Stromal cell of bone marrow (primary cell): Measurements from ENCODE around the gene PSME1.

Experiments used
- DNase-seq: peaks from one replicate; pipeline ENCODE4 v3.0.0-alpha.2; 2012; ENCODE audit warnings: low read depth

Gene PSME1

GRCh38 chr14:24135834-24136683 is at the start of gene PSME1:
Gene PSME1 (plus strand): TSS chr14:24136194. CDS start chr14:24136263, 69 bp downstream.
- peak; percentile 78 for DNase-seq

- DNase-seq = no peak
Observed at GRCh38 chr14:24087004-24087403, 49.0 kb upstream of the PSME1 start.

GRCh38 chr14:24088095-24088494 is 47.9 kb upstream of the PSME1 start:
- DNase-seq = no peak

GRCh38 chr14:24089890-24090289 is 46.1 kb upstream of the PSME1 start:
- DNase-seq = no peak

- DNase-seq = no peak
Observed at GRCh38 chr14:24092110-24092504, 43.9 kb upstream of the PSME1 start.

GRCh38 chr14:24092505-24093206 is 43.3 kb upstream of the PSME1 start:
- DNase-seq = no peak

- DNase-seq = no peak
Observed at GRCh38 chr14:24093207-24093900, 42.6 kb upstream of the PSME1 start.

- DNase-seq = peak; percentile 63
Observed at GRCh38 chr14:24093901-24094840, 41.8 kb upstream of the PSME1 start, which contains the start of gene PCK2. Gene PCK2 (plus strand): TSS chr14:24094311. CDS start chr14:24094406, 95 bp downstream.

- no peak for DNase-seq
Observed at GRCh38 chr14:24094841-24095270, 41.1 kb upstream of the PSME1 start.

GRCh38 chr14:24095271-24096068 is 40.5 kb upstream of the PSME1 start:
- no peak for DNase-seq

- DNase-seq = no peak
Observed at GRCh38 chr14:24096545-24097181, 39.3 kb upstream of the PSME1 start.

GRCh38 chr14:24098229-24098926 is 37.6 kb upstream of the PSME1 start:
- no peak for DNase-seq

- no peak for DNase-seq
Observed at GRCh38 chr14:24098927-24099813, 36.8 kb upstream of the PSME1 start.

GRCh38 chr14:24100197-24100981 is 35.6 kb upstream of the PSME1 start:
- no peak for DNase-seq

GRCh38 chr14:24100982-24101494 is 35.0 kb upstream of the PSME1 start:
- no peak for DNase-seq

GRCh38 chr14:24102357-24103048 is 33.5 kb upstream of the PSME1 start:
- no peak for DNase-seq

GRCh38 chr14:24103451-24103850 is 32.5 kb upstream of the PSME1 start:
- DNase-seq = no peak
